Dendritic cell treated with granulocyte-macrophage colony-stimulating factor and Interleukin-4, amounts not matched to agents 40 ng/mL and 50 ng/mL, for 4 days (primary cell): ENCODE measurements around the gene EYA2.

Source experiments
- H3K27ac Mint-ChIP-seq: one replicate; pipeline ENCODE4 v1.8.0; 2022; ENCODE audit warnings: mild to moderate bottlenecking, mixed read lengths
- H3K27me3 Mint-ChIP-seq: one replicate; pipeline ENCODE4 v1.8.0; 2022; ENCODE audit warnings: mild to moderate bottlenecking, mixed read lengths
- H3K36me3 Mint-ChIP-seq: one replicate; pipeline ENCODE4 v1.8.0; 2022; ENCODE audit warnings: low read depth, mixed read lengths
- H3K4me1 Mint-ChIP-seq: one replicate; pipeline ENCODE4 v1.8.0; 2022; ENCODE audit warnings: low read depth, mixed read lengths
- H3K4me3 Mint-ChIP-seq: one replicate; pipeline ENCODE4 v1.8.0; 2022; ENCODE audit warnings: mild to moderate bottlenecking, moderate library complexity, mixed read lengths
- H3K9me3 Mint-ChIP-seq: one replicate; pipeline ENCODE4 v1.8.0; 2022; ENCODE audit warnings: mixed read lengths
- intact Hi-C: fragments of 100-400 bp; cut with micrococcal nuclease; formaldehyde crosslinking; loops from one replicate; pipeline ENCODE4 v1.15.0; 2022

Gene EYA2

DNA sequence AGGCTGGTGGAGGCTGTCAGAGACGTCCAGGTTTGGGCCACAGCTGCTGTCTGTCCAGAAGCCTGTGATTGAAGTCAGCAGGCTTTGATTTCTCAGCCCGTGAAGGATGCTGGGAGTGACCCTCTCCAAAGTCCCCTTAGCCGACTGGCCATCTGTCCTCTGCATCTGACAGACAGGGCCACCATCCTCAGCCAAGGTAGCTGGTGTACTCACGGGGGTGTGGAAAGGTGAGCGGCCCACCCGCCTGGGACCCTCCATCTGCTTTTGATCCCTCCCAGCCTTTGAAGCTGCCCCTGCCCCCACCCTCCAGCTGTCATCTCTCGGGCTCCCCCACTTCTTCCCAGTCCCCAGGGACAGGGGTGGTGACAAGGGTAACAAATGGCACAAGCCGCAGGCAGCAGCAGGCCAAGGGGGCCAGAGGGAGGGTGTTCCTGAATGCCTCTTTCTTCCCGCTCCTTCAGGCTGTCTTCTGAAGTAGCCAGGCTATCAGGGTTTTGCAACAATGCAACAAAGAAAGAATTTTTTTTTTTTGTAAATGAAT is 84.4 kb downstream of the EYA2 start:
- Mint-ChIP-seq H3K27ac (no peak overlapping the region), H3K27me3 (peaks cover 40% of the 10 kb centered on the region), H3K36me3 (no peaks in the 10 kb centered on the region), H3K4me3 (no peak overlapping the region), H3K9me3 (peaks cover 15% of the 10 kb centered on the region), H3K4me1 (no peaks in the 10 kb centered on the region)
- intact Hi-C loops = no loop called here

DNA sequence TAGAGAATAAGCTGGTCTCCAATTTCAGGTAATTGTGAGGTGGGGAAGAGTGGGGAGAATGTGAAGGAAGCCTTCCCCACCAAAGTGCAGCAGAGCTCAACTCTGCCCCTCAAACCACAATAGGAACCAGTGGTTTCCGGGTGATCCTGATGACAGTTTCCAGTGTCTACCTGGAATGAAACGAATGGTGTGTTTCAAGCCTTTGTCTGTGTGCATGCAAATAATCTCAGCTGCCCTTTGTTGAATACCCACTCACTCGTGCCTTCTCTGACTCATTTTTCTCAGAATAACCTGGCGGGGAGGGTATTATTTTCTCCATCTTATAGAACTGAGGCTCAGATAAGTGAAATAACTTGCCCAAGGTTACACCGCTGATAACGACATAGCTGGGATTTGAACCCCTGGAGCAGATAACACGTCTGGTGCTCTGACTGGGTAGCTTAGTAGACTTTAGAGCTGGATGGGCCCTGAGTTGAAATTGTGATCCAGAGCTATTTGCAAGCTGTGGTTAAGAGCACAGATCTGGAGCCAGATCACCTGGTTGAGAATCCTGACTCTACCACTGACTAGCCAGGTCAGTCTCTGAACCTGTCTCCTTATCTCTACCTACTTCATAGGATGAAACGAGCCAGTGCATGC is 85.1 kb downstream of the EYA2 start:
- Mint-ChIP-seq H3K4me1 (no peaks in the 10 kb centered on the region), H3K4me3 (no peak overlapping the region), H3K27me3 (peaks cover 39% of the 10 kb centered on the region), H3K27ac (no peak overlapping the region), H3K9me3 (peaks cover 15% of the 10 kb centered on the region), H3K36me3 (no peaks in the 10 kb centered on the region)
- intact Hi-C loops = no loop called here

DNA sequence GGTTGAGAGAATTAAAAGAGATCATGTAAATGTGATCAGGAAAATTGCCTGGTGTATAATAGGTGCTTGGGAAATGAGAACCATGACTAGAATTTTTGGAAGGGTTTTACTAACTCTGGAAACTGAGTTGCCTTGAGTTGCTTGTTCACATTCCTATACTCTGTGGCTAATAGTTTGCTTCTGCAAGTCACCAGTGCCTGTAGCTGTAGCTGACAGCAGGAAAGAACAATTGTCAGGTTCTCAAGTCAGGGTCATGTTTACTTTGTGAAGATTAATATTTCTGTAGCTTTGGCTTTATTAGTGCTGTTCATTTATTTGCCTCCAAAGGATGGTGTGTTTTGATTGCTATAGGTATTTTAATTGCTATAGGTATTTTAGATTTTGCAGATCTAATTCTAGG is 86.5 kb downstream of the EYA2 start:
- intact Hi-C loops = no loop called here
- H3K27me3 Mint-ChIP-seq = peaks cover 39% of the 10 kb centered on the region
- peaks cover 15% of the 10 kb centered on the region for H3K9me3 Mint-ChIP-seq
- H3K27ac Mint-ChIP-seq = no peak overlapping the region
- H3K4me3 Mint-ChIP-seq = no peak overlapping the region
- no peaks in the 10 kb centered on the region for H3K4me1 Mint-ChIP-seq
- no peaks in the 10 kb centered on the region for H3K36me3 Mint-ChIP-seq

DNA sequence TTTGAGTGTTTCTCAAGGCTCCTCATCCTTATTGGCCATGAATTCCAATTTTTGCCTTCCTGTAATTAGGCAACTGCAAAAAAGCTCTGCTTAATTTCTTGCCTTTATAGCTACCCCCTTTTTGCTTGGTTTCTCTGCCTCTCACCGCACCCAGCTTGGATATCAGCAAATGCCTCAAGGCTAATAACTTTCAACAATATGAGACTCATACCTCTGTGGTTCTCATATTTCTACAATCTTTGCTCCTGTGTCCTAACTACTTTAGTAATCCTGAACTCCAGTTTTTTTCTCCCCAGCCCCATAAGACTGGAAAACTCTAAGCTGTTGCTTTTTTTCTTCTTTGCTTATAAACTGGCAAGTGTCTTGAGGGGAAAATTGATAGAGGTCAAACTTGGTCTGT is 88.8 kb downstream of the EYA2 start:
- Mint-ChIP-seq H3K27me3 (peaks cover 30% of the 10 kb centered on the region), H3K36me3 (no peaks in the 10 kb centered on the region), H3K9me3 (peaks cover 15% of the 10 kb centered on the region), H3K4me1 (no peaks in the 10 kb centered on the region), H3K27ac (no peak overlapping the region), H3K4me3 (no peak overlapping the region)
- intact Hi-C loops = no loop called here

DNA sequence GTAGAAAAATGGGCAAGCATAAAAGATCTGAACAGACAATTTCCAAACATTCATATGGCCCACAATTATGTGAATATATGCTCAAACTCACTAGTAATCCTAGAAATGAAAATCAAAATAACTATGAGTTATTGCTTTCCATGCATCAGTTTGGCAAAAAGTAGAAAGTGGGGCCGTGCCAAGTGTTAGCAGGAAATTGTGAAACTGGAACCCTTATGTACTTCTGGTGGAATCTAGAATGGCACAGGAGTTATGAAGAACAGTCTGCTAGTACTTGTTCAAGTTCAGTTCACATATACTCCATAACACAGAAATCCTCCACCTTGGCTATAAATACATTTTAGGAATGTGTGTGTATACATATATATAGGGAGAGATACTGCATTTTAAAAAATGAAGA is 89.8 kb downstream of the EYA2 start:
- no peak overlapping the region for H3K27ac Mint-ChIP-seq
- intact Hi-C loops = no loop called here
- peaks cover 26% of the 10 kb centered on the region for H3K27me3 Mint-ChIP-seq

GRCh38 chr20:46985250-46985649 is 90.6 kb downstream of the EYA2 start:
- no peak overlapping the region for H3K4me3 Mint-ChIP-seq
- intact Hi-C loops = no loop called here
- H3K27me3 Mint-ChIP-seq = peaks cover 30% of the 10 kb centered on the region
- no peak overlapping the region for H3K27ac Mint-ChIP-seq
- peaks cover 15% of the 10 kb centered on the region for H3K9me3 Mint-ChIP-seq
- H3K4me1 Mint-ChIP-seq = peaks cover 3% of the 10 kb centered on the region
- H3K36me3 Mint-ChIP-seq = no peaks in the 10 kb centered on the region

More for the DNA sequence above, 89.8 kb downstream of the EYA2 start:
- no peaks in the 10 kb centered on the region for H3K36me3 Mint-ChIP-seq
- H3K4me1 Mint-ChIP-seq = no peaks in the 10 kb centered on the region
- no peak overlapping the region for H3K4me3 Mint-ChIP-seq
- H3K9me3 Mint-ChIP-seq = peaks cover 15% of the 10 kb centered on the region

GRCh38 chr20:46985671-46986070 is 91.0 kb downstream of the EYA2 start:
- H3K4me3 Mint-ChIP-seq = no peak overlapping the region
- H3K36me3 Mint-ChIP-seq = no peaks in the 10 kb centered on the region
- H3K9me3 Mint-ChIP-seq = peaks cover 15% of the 10 kb centered on the region
- intact Hi-C loops = no loop called here
- peaks cover 8% of the 10 kb centered on the region for H3K4me1 Mint-ChIP-seq
- H3K27me3 Mint-ChIP-seq = peaks cover 31% of the 10 kb centered on the region
- no peak overlapping the region for H3K27ac Mint-ChIP-seq

DNA sequence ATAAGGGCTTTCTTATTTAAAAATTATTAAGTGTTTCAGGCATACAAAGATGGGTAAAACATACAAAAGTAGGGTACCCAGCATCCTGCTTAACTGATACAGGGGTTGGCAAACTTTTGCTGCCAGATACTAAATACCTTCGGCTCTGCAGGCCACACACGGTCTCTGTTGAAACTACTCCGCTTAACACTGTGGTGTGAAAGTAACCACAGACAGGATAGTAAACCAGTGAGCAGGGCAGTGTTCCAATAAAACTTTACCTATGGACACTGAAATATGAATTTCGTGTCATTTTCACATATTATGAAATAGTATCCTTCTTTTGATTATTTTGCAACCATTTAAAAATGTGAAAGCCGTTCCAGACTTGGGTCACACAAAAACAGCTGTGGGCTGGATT is 92.4 kb downstream of the EYA2 start:
- Mint-ChIP-seq H3K9me3 (peaks cover 15% of the 10 kb centered on the region), H3K4me1 (peaks cover 9% of the 10 kb centered on the region), H3K36me3 (no peaks in the 10 kb centered on the region), H3K27ac (no peak overlapping the region), H3K27me3 (peaks cover 32% of the 10 kb centered on the region), H3K4me3 (no peak overlapping the region)
- intact Hi-C loops = no loop called here

- Mint-ChIP-seq H3K36me3 (no peaks in the 10 kb centered on the region), H3K4me3 (no peak overlapping the region), H3K9me3 (no peaks in the 10 kb centered on the region), H3K4me1 (peaks cover 16% of the 10 kb centered on the region), H3K27me3 (peaks cover 39% of the 10 kb centered on the region), H3K27ac (no peak overlapping the region)
- intact Hi-C loops = no loop called here
These were observed 95.5 kb downstream of the EYA2 start for GRCh38 chr20:46990017-46990595.

- Mint-ChIP-seq H3K4me3 (no peak overlapping the region), H3K27ac (no peak overlapping the region), H3K4me1 (peaks cover 16% of the 10 kb centered on the region), H3K36me3 (no peaks in the 10 kb centered on the region), H3K9me3 (no peaks in the 10 kb centered on the region), H3K27me3 (peaks cover 41% of the 10 kb centered on the region)
- intact Hi-C loops = no loop called here
These were observed 96.0 kb downstream of the EYA2 start for GRCh38 chr20:46990596-46991104.

- peaks cover 42% of the 10 kb centered on the region for H3K27me3 Mint-ChIP-seq
- intact Hi-C loops = no loop called here
- no peaks in the 10 kb centered on the region for H3K36me3 Mint-ChIP-seq
- no peak overlapping the region for H3K27ac Mint-ChIP-seq
- H3K4me3 Mint-ChIP-seq = no peak overlapping the region
- H3K4me1 Mint-ChIP-seq = peaks cover 16% of the 10 kb centered on the region
- no peaks in the 10 kb centered on the region for H3K9me3 Mint-ChIP-seq
These were observed 96.5 kb downstream of the EYA2 start for GRCh38 chr20:46991168-46991567.

DNA sequence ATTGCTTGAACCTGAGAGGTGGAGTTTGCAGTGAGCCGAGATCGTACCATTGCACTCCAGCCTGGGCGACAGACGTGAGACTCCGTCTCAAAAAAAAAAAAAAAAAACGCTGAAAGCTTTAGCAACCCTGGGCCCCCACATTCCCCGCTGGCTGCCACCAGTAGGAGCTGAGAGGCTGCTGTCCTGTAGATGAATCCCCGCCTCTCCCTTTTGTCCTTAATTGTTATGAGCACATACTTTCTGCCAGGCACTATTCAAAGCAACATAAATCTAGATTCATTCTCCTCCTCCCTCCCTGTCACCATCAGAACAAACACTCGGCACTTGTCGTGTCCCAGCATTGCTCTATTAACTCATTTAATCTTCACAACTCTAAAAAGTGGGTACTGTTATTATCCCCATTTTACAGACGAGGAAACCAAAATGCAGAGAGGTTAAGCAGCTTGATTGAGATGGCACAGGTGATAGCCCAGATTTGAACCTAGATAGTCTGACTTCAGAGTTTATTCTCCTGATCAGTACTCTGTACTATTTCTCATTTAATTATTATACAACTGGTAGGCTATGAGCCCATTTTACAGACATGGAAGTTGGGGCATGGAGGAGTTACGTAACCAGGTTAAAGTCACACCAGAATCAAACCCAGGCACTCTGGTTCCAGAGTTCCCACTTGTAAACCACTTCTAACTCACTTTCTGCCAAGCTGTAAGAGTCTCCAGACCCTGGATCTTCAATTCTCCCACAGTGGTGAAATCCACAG is 97.4 kb downstream of the EYA2 start:
- H3K4me1 Mint-ChIP-seq = peaks cover 16% of the 10 kb centered on the region
- intact Hi-C loops = no loop called here

DNA sequence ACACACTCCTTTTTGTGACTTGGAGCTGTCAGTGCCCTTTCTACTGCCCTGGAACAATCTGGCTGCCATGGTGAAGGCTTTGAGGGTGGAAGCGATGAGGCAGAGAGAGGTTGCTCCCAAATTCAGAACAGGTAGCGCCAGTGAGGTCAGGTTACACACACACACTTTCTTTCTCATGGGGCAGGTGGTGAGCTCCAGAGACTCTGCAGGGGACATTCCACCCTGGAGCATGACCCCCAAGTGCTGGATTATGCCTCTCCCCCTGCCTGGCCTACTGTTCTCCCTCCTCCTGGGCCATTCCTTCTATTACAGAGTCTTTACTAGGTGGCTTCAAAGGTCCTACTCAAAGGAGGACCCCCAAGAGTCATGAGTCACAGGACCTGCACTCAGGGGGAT is 98.0 kb downstream of the EYA2 start:
- H3K4me3 Mint-ChIP-seq = no peak overlapping the region
- peaks cover 48% of the 10 kb centered on the region for H3K27me3 Mint-ChIP-seq
- no peak overlapping the region for H3K27ac Mint-ChIP-seq
- intact Hi-C loops = no loop called here
- no peaks in the 10 kb centered on the region for H3K9me3 Mint-ChIP-seq
- H3K36me3 Mint-ChIP-seq = no peaks in the 10 kb centered on the region
- H3K4me1 Mint-ChIP-seq = peaks cover 16% of the 10 kb centered on the region

More for the DNA sequence above, 97.4 kb downstream of the EYA2 start:
- H3K9me3 Mint-ChIP-seq = no peaks in the 10 kb centered on the region
- H3K4me3 Mint-ChIP-seq = no peak overlapping the region
- no peak overlapping the region for H3K27ac Mint-ChIP-seq
- H3K27me3 Mint-ChIP-seq = peaks cover 48% of the 10 kb centered on the region
- H3K36me3 Mint-ChIP-seq = no peaks in the 10 kb centered on the region

- intact Hi-C loops = no loop called here
- peaks cover 17% of the 10 kb centered on the region for H3K4me1 Mint-ChIP-seq
- H3K9me3 Mint-ChIP-seq = no peaks in the 10 kb centered on the region
- peaks cover 49% of the 10 kb centered on the region for H3K27me3 Mint-ChIP-seq
- no peaks in the 10 kb centered on the region for H3K36me3 Mint-ChIP-seq
- no peak overlapping the region for H3K4me3 Mint-ChIP-seq
- no peak overlapping the region for H3K27ac Mint-ChIP-seq
These were observed 98.9 kb downstream of the EYA2 start for GRCh38 chr20:46993465-46994095.
